IMR-90 (cell line): ENCODE results near the gene MAP3K9. TPM values are rescaled to one million over a fixed set of nuclear protein-coding genes. Genes with fewer than 3 reads are reported as not detected.

Experiments used
- ATAC-seq: fragments of 200-7000 bp; cut with Tn5 transposase; 2 replicates; pipeline ENCODE4 v1.9.1; 2020; ENCODE audit warnings: low read depth, mild to moderate bottlenecking, moderate library complexity
- BruUV-seq: library from RNA; stranded (reverse); fragments of 400-500 nt; replicated peaks from 2 replicates; lab custom pipeline; 2021; lab: Mats Ljungman, UMichigan
- CTCF ChIA-PET: fragments of 300-600 bp; formaldehyde crosslinking; extraction: SDS; loops from one replicate; lab custom pipeline; 2021; ENCODE audit warnings: antibody characterized with exemption; lab: Yijun Ruan, JAX
- POLR2A ChIA-PET: fragments of 300-600 bp; sonication (Branson Sonifier 250); formaldehyde crosslinking; loops from one replicate; lab custom pipeline; 2022; ENCODE audit warnings: antibody characterized with exemption; ENCODE audit not compliant: unreplicated experiment; lab: Charles Lee
- DNase-seq: peaks from one replicate; pipeline ENCODE4 v3.0.0; 2013
- H2AFZ ChIP-seq: replicated peaks from 2 replicates; pipeline ENCODE3; 2013; ENCODE audit warnings: low read length, mild to moderate bottlenecking; ENCODE audit not compliant: poor library complexity
- H2AK5ac ChIP-seq: 2 replicates; pipeline ENCODE4 v1.6.1; 2013; ENCODE audit warnings: low read depth, low read length, inconsistent platforms
- H2AK9ac ChIP-seq: replicated peaks from 2 replicates; pipeline ENCODE3; 2013; ENCODE audit warnings: mild to moderate bottlenecking, low read depth, low read length, moderate library complexity; ENCODE audit not compliant: poor library complexity
- H2BK120ac ChIP-seq: 2 replicates; pipeline ENCODE4 v1.6.1; 2013; ENCODE audit warnings: low read depth, low read length, inconsistent platforms
- H2BK15ac ChIP-seq: 3 replicates; pipeline ENCODE4 v1.6.1; 2013; ENCODE audit warnings: low read depth, low read length, inconsistent platforms
- H2BK20ac ChIP-seq: 2 replicates; pipeline ENCODE4 v1.6.1; 2013; ENCODE audit warnings: low read depth, mild to moderate bottlenecking, inconsistent platforms, low read length, moderate library complexity
- H2BK5ac ChIP-seq: 2 replicates; pipeline ENCODE4 v1.6.1; 2013; ENCODE audit warnings: mild to moderate bottlenecking, low read depth, low read length, inconsistent platforms; ENCODE audit not compliant: poor library complexity, severe bottlenecking
- H3K14ac ChIP-seq: replicated peaks from 2 replicates; pipeline ENCODE4 v1.6.1; 2013; ENCODE audit warnings: low read depth, low read length, inconsistent platforms
- H3K18ac ChIP-seq: 2 replicates; pipeline ENCODE4 v1.6.1; 2013; ENCODE audit warnings: low read depth, low read length, control low read depth
- H3K23ac ChIP-seq: 2 replicates; pipeline ENCODE4 v1.6.1; 2013; ENCODE audit warnings: low read depth, low read length, inconsistent platforms
- H3K27ac ChIP-seq: 2 replicates; pipeline ENCODE4 v1.5.1; 2013; ENCODE audit warnings: mild to moderate bottlenecking, control low read depth, low read length; ENCODE audit not compliant: insufficient read depth
- H3K27me3 ChIP-seq: 2 replicates; pipeline ENCODE4 v1.6.1; 2013; ENCODE audit warnings: low read length; ENCODE audit not compliant: control insufficient read depth, insufficient read depth
- H3K36me3 ChIP-seq: 2 replicates; pipeline ENCODE4 v1.6.1; 2013; ENCODE audit warnings: low read length, mixed read lengths; ENCODE audit not compliant: control insufficient read depth, insufficient read depth
- H3K4ac ChIP-seq: 2 replicates; pipeline ENCODE4 v1.6.1; 2013; ENCODE audit warnings: low read depth, low read length, inconsistent platforms
- H3K4me1 ChIP-seq: 2 replicates; pipeline ENCODE4 v1.6.1; 2013; ENCODE audit warnings: low read length, mixed read lengths; ENCODE audit not compliant: control insufficient read depth, insufficient read depth
- H3K4me2 ChIP-seq: 2 replicates; pipeline ENCODE4 v1.6.1; 2013; ENCODE audit warnings: low read depth, mild to moderate bottlenecking, control low read depth, low read length, moderate library complexity
- H3K4me3 ChIP-seq: 2 replicates; pipeline ENCODE4 v1.5.1; 2013; ENCODE audit warnings: low read depth, mild to moderate bottlenecking, control low read depth, low read length, moderate library complexity; ENCODE audit not compliant: insufficient read depth
- H3K56ac ChIP-seq: 2 replicates; pipeline ENCODE4 v1.6.1; 2013; ENCODE audit warnings: low read length, inconsistent platforms; ENCODE audit not compliant: insufficient read depth; ENCODE audit errors: extremely low read depth
- H3K79me1 ChIP-seq, 2 experiments: 2 replicates each; pipeline ENCODE4 v1.6.1; 2013; ENCODE audit warnings: low read length in 2 of 2, inconsistent platforms in 1 of 2, low read depth in 1 of 2
- H3K9ac ChIP-seq: 2 replicates; pipeline ENCODE4 v1.6.1; 2013; ENCODE audit warnings: low read depth, low read length, control low read depth
- H3K9me1 ChIP-seq: 2 replicates; pipeline ENCODE4 v1.6.1; 2013; ENCODE audit warnings: low read length, inconsistent platforms; ENCODE audit not compliant: insufficient read depth
- H3K9me3 ChIP-seq: 2 replicates; pipeline ENCODE4 v1.6.1; 2013; ENCODE audit warnings: low read length; ENCODE audit not compliant: control insufficient read depth, insufficient read depth
- H4K20me1 ChIP-seq: 2 replicates; pipeline ENCODE4 v1.6.1; 2013; ENCODE audit warnings: low read length, inconsistent platforms; ENCODE audit not compliant: insufficient read depth
- H4K5ac ChIP-seq: 2 replicates; pipeline ENCODE4 v1.6.1; 2013; ENCODE audit warnings: mild to moderate bottlenecking, low read depth, low read length, control low read depth
- H4K8ac ChIP-seq, 2 experiments: 2 replicates each; pipeline ENCODE4 v1.6.1; 2013; ENCODE audit warnings: low read depth in 2 of 2, low read length in 2 of 2, control low read depth in 1 of 2, inconsistent platforms in 1 of 2
- H4K91ac ChIP-seq: 2 replicates; pipeline ENCODE4 v1.6.1; 2013; ENCODE audit warnings: low read depth, low read length, inconsistent platforms; ENCODE audit not compliant: insufficient read depth
- RAD21 ChIP-seq: IDR thresholded peaks from 2 replicates; pipeline ENCODE4 v1.6.1; 2012; ENCODE audit warnings: low read length, improper control_type of control experiment
- RFX5 ChIP-seq: IDR thresholded peaks from 2 replicates; pipeline ENCODE4 v1.8.0; 2012; ENCODE audit warnings: low read depth, mild to moderate bottlenecking, low read length, moderate library complexity
- WGBS, 2 experiments: methylation state at CpG; one replicate each; pipeline versions ENCODE4 v1.1.5 to v1.1.7; 2013; ENCODE audit warnings: missing lambda C conversion rate in 2 of 2; ENCODE audit not compliant: insufficient read length in 1 of 2; ENCODE audit errors: extremely low coverage in 2 of 2; 5-methylcytosine and 5-hydroxymethylcytosine counted together
- dilution Hi-C: fragments of 300-500 bp; cut with HindIII; formaldehyde crosslinking; loops from one replicate; pipeline ENCODE4 v1.14.3; 2018; ENCODE audit warnings: low sequenced_read_pairs; ENCODE audit not compliant: unreplicated experiment
- in situ Hi-C: fragments of 300-500 bp; cut with MboI; formaldehyde crosslinking; loops from 3 replicates; pipeline ENCODE4 v1.14.3; 2019; ENCODE audit warnings: low sequenced_read_pairs, inconsistent platforms, mixed read lengths
- intact Hi-C: fragments of 100-400 bp; cut with micrococcal nuclease; formaldehyde crosslinking; loops from 2 replicates; pipeline ENCODE4 v1.10.0; 2022
- polyA plus RNA-seq, 3 experiments: library from polyadenylated mRNA; depleted of rRNA; stranded (reverse); fragments of >200 nt; gene quantifications; 2 replicates each; pipeline ENCODE4 v1.2.3, GENCODE V29; 2012; ENCODE audit warnings: low replicate concordance in 1 of 3
- total RNA-seq: library from RNA; depleted of rRNA; stranded (reverse); fragments of >200 nt; gene quantifications from 2 replicates; pipeline ENCODE4 v1.2.3, GENCODE V29; 2012
- TF ChIP-seq, protein P1 (sequence below): conservative IDR thresholded peaks from 2 replicates; pipeline ENCODE4 v1.5.1; 2012; ENCODE audit warnings: mild to moderate bottlenecking, low read depth, low read length, improper control_type of control experiment

Gene MAP3K9
- total and polyA plus RNA-seq, 2 of the 4 experiments (the other 2 are of a cell fraction), result 0.17 to 0.18 TPM

DNA sequence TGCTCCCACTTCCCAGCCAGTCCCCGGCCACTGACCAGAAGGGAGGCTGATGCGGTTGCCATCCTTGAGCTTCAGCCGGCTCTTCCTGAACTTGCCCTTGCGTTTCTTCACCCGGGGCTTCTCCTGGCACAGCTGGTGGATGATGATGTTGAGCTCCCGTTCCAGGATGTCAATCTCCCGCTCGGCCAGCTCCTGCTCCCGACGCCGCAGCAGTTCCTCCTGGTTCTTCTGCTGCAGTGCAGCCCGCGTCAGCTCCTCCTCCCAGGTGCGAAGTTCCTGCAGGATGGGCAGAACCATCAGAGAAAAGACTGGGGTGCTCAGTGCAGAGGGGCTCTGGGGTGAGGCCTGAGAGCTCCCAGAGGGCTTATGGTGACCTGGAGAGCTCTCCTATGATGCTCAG, 67.0 kb downstream of the MAP3K9 start:
- Histone ChIP-seq H2AK5ac (no peak overlapping the region), H2AK9ac (no peak overlapping the region), H3K4me2 (no peak overlapping the region), H4K8ac (no peak overlapping the region), H3K79me1 (no peaks in the 10 kb centered on the region), H4K5ac (no peak overlapping the region), H3K36me3 (no peaks in the 10 kb centered on the region), H2BK15ac (no peak overlapping the region), H3K9me1 (no peaks in the 10 kb centered on the region), H3K4me3 (no peak overlapping the region), H2AFZ (no peak overlapping the region), H3K27me3 (no peaks in the 10 kb centered on the region; the same call in 1 of the 2 replicates), H3K23ac (no peak overlapping the region), H4K20me1 (no peaks in the 10 kb centered on the region), H3K4ac (no peak overlapping the region), H4K91ac (no peak overlapping the region), H3K56ac (no peak overlapping the region), H3K14ac (no peak overlapping the region), H3K9ac (no peak overlapping the region), H2BK20ac (no peak overlapping the region), H3K18ac (no peak overlapping the region), H2BK5ac (no peak overlapping the region), H3K4me1 (no peaks in the 10 kb centered on the region), H3K9me3 (no peaks in the 10 kb centered on the region), H3K27ac (no peak overlapping the region), H2BK120ac (no peak overlapping the region)
- ATAC-seq (no peak), DNase-seq (no peak)
- TF ChIP-seq RAD21 (no peak), RFX5 (no peak)
- TF ChIP-seq, protein P1, sequence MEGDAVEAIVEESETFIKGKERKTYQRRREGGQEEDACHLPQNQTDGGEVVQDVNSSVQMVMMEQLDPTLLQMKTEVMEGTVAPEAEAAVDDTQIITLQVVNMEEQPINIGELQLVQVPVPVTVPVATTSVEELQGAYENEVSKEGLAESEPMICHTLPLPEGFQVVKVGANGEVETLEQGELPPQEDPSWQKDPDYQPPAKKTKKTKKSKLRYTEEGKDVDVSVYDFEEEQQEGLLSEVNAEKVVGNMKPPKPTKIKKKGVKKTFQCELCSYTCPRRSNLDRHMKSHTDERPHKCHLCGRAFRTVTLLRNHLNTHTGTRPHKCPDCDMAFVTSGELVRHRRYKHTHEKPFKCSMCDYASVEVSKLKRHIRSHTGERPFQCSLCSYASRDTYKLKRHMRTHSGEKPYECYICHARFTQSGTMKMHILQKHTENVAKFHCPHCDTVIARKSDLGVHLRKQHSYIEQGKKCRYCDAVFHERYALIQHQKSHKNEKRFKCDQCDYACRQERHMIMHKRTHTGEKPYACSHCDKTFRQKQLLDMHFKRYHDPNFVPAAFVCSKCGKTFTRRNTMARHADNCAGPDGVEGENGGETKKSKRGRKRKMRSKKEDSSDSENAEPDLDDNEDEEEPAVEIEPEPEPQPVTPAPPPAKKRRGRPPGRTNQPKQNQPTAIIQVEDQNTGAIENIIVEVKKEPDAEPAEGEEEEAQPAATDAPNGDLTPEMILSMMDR, result no peak
- CTCF ChIA-PET, result no interaction called here
- dilution Hi-C loops (no loop called here), in situ Hi-C loops (no loop called here), intact Hi-C loops (no loop called here)
- WGBS, 2 experiments, result 92% methylated on average over 4 of the region's 14 CpGs; no CpG with 5 or more reads in 1 of the 2 experiments
- BruUV-seq, result no TSS peak
- POLR2A ChIA-PET, result no interaction called here
